Liver (tissue), 9 donors: Measurements from ENCODE around the gene ST6GALNAC3. TPM values are rescaled to one million over a fixed set of nuclear protein-coding genes. Genes with fewer than 3 reads are reported as not detected.

Experiments
- DNase-seq: peaks from one replicate; pipeline ENCODE4 v3.0.0-alpha.2; 2017; ENCODE audit warnings: low spot score
- H3K27ac ChIP-seq, 2 donors: one replicate each; pipeline ENCODE4 v1.7.0; 2013; ENCODE audit warnings: inconsistent platforms in 2 of 2, low read length in 2 of 2, control low read depth in 1 of 2, low read depth in 1 of 2, mild to moderate bottlenecking in 1 of 2
- H3K27me3 ChIP-seq, 4 donors: one replicate each; pipeline versions ENCODE4 v1.6.1 to v1.7.0; 2013; ENCODE audit warnings: low read length in 3 of 4, inconsistent platforms in 1 of 4, mild to moderate bottlenecking in 1 of 4, moderate library complexity in 1 of 4; ENCODE audit not compliant: control insufficient read depth in 4 of 4, insufficient read depth in 4 of 4
- H3K36me3 ChIP-seq, 4 donors: one replicate each; pipeline versions ENCODE4 v1.6.1 to v1.7.0; 2013; ENCODE audit warnings: low read length in 3 of 4, mild to moderate bottlenecking in 3 of 4, low read depth in 1 of 4, moderate library complexity in 1 of 4; ENCODE audit not compliant: control insufficient read depth in 4 of 4, insufficient read depth in 3 of 4
- H3K4me1 ChIP-seq, 4 donors: one replicate each; pipeline versions ENCODE4 v1.6.1 to v1.7.0; 2013; ENCODE audit warnings: low read length in 3 of 4, mild to moderate bottlenecking in 3 of 4, moderate library complexity in 1 of 4; ENCODE audit not compliant: control insufficient read depth in 4 of 4, insufficient read depth in 4 of 4
- H3K4me3 ChIP-seq, 3 donors: one replicate each; pipeline versions ENCODE4 v1.6.1 to v1.7.0; 2013; ENCODE audit warnings: low read length in 3 of 3, control low read depth in 1 of 3, low read depth in 1 of 3, mild to moderate bottlenecking in 1 of 3
- H3K9ac ChIP-seq, 2 donors: one replicate each; pipeline ENCODE4 v1.7.0; 2013; ENCODE audit warnings: low read length in 2 of 2, mild to moderate bottlenecking in 2 of 2, moderate library complexity in 2 of 2, control low read depth in 1 of 2, low read depth in 1 of 2
- H3K9me3 ChIP-seq, 4 donors: one replicate each; pipeline versions ENCODE4 v1.6.1 to v1.7.0; 2013; ENCODE audit warnings: low read length in 3 of 4; ENCODE audit not compliant: control insufficient read depth in 4 of 4
- ATF3 ChIP-seq: IDR thresholded peaks from 2 replicates; pipeline ENCODE4 v1.6.1; 2016; ENCODE audit warnings: antibody characterized with exemption
- FOXA1 ChIP-seq: IDR thresholded peaks from 2 replicates; pipeline ENCODE4 v1.6.1; 2016; ENCODE audit warnings: antibody characterized with exemption
- FOXA2 ChIP-seq: IDR thresholded peaks from 2 replicates; pipeline ENCODE4 v1.6.1; 2016; ENCODE audit warnings: antibody characterized with exemption
- GABPA ChIP-seq, 2 donors: IDR thresholded peaks in 1 of 2; conservative IDR thresholded peaks in 1 of 2; 2 replicates each; pipeline ENCODE4 v1.6.1; 2016; ENCODE audit warnings: antibody characterized with exemption in 2 of 2, mild to moderate bottlenecking in 1 of 2, moderate library complexity in 1 of 2
- HNF4A ChIP-seq, 2 donors: conservative IDR thresholded peaks; 2 replicates each; pipeline ENCODE4 v1.6.1; 2016; ENCODE audit warnings: antibody characterized with exemption in 2 of 2, mild to moderate bottlenecking in 2 of 2
- HNF4G ChIP-seq: IDR thresholded peaks from 2 replicates; pipeline ENCODE4 v1.6.1; 2016; ENCODE audit warnings: antibody characterized with exemption
- NR2F2 ChIP-seq: IDR thresholded peaks from 2 replicates; pipeline ENCODE4 v1.6.1; 2016; ENCODE audit warnings: antibody characterized with exemption
- RAD21 ChIP-seq, 2 donors: IDR thresholded peaks; 2 replicates each; pipeline ENCODE4 v1.6.1; 2016; ENCODE audit warnings: antibody characterized with exemption in 2 of 2, mild to moderate bottlenecking in 2 of 2
- REST ChIP-seq: IDR thresholded peaks from 2 replicates; pipeline ENCODE4 v1.6.1; 2016; ENCODE audit warnings: antibody characterized with exemption, mild to moderate bottlenecking
- RXRA ChIP-seq, 2 donors: IDR thresholded peaks; 2 replicates each; pipeline ENCODE4 v1.6.1; 2017 to 2018; ENCODE audit warnings: antibody characterized with exemption in 2 of 2, mild to moderate bottlenecking in 1 of 2
- SP1 ChIP-seq: IDR thresholded peaks from 2 replicates; pipeline ENCODE4 v1.6.1; 2018; ENCODE audit warnings: antibody characterized with exemption, mild to moderate bottlenecking
- TAF1 ChIP-seq: conservative IDR thresholded peaks from 2 replicates; pipeline ENCODE4 v1.6.1; 2016; ENCODE audit warnings: antibody characterized with exemption, mild to moderate bottlenecking
- YY1 ChIP-seq: IDR thresholded peaks from 2 replicates; pipeline ENCODE4 v1.6.1; 2016; ENCODE audit warnings: antibody characterized with exemption, mild to moderate bottlenecking
- ZBTB33 ChIP-seq: IDR thresholded peaks from 2 replicates; pipeline ENCODE4 v1.6.1; 2016; ENCODE audit warnings: antibody characterized with exemption
- WGBS: extraction: QIAGEN DNeasy Blood & Tissue Kit; methylation state at CpG from one replicate; pipeline ENCODE4 v1.1.7; 2013; 5-methylcytosine and 5-hydroxymethylcytosine counted together
- polyA plus RNA-seq, 2 donors: library from polyadenylated mRNA; stranded (reverse) in 1 of 2; unstranded in 1 of 2; fragments of 200-250 nt in 1 of 2; fragments of >200 nt in 1 of 2; fragmentation: Nextera tagmentation in 1 of 2; extraction: Ambion mirVana in 1 of 2; gene quantifications; one replicate each; pipeline versions ENCODE4 v1.2.1 to v1.2.3, GENCODE V29; 2013 to 2015
- total RNA-seq, 2 donors: library from RNA; depleted of rRNA; stranded (reverse); fragments of >200 nt; gene quantifications; one replicate each; pipeline ENCODE4 v1.2.3, GENCODE V29; 2014
- TF ChIP-seq, protein P1 (sequence below): IDR thresholded peaks from 2 replicates; pipeline ENCODE4 v1.6.1; 2016; ENCODE audit warnings: antibody characterized with exemption
- donor health status: healthy.
- donor health status: healthy.
- donor health status: healthy.
- donor health status: healthy.
- donor health status: healthy.

Gene ST6GALNAC3
- total and polyA plus RNA-seq, 4 donors, result 1.2 to 5.0 (median 3.2) TPM

GRCh38 chr1:76291737-76292136, 217.2 kb downstream of the ST6GALNAC3 start:
- H3K27me3 ChIP-seq, result no peaks in the 10 kb centered on the region
- no peaks in the 10 kb centered on the region for H3K36me3 ChIP-seq
- H3K9me3 ChIP-seq, result no peaks in the 10 kb centered on the region
- H3K4me1 ChIP-seq, result no peaks in the 10 kb centered on the region
- no peak overlapping the region for H3K4me3 ChIP-seq
- no peak overlapping the region for H3K9ac ChIP-seq
- no peak for DNase-seq
- no peak overlapping the region for H3K27ac ChIP-seq
- TF ChIP-seq HNF4A (conservative IDR thresholded peaks at IDR 0.05) (no peak), NR2F2 (no peak), TAF1 (no peak), SP1 (no peak), FOXA1 (no peak), RXRA (IDR thresholded peaks at IDR 0.05) (no peak), ZBTB33 (no peak), YY1 (no peak), HNF4G (no peak), FOXA2 (no peak), GABPA (IDR thresholded peaks at IDR 0.05 in 1 of 2, conservative IDR thresholded peaks at IDR 0.05 in 1 of 2) (no peak)
- TF ChIP-seq, protein P1, sequence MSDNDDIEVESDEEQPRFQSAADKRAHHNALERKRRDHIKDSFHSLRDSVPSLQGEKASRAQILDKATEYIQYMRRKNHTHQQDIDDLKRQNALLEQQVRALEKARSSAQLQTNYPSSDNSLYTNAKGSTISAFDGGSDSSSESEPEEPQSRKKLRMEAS, result no peak
- 78% methylated on average over 1 of the region's 1 CpG for WGBS

GRCh38 chr1:76292418-76293184, 218.1 kb downstream of the ST6GALNAC3 start:
- no peaks in the 10 kb centered on the region for H3K36me3 ChIP-seq
- TF ChIP-seq RAD21 (IDR thresholded peaks at IDR 0.05) (no peak), NR2F2 (no peak), FOXA2 (no peak), FOXA1 (no peak), RXRA (IDR thresholded peaks at IDR 0.05) (no peak), REST (no peak), ATF3 (no peak), SP1 (no peak)
- DNase-seq, result no peak
- H3K4me1 ChIP-seq, result no peaks in the 10 kb centered on the region
- no peak overlapping the region for H3K9ac ChIP-seq
- H3K9me3 ChIP-seq, result no peaks in the 10 kb centered on the region
- WGBS, result 79% methylated on average over 2 of the region's 2 CpGs
- no peaks in the 10 kb centered on the region for H3K27me3 ChIP-seq
- H3K4me3 ChIP-seq, result no peak overlapping the region
- H3K27ac ChIP-seq, result no peak overlapping the region
